Measurements from ENCODE around the gene POU2F3.

The POU2F3 gene

DNA sequence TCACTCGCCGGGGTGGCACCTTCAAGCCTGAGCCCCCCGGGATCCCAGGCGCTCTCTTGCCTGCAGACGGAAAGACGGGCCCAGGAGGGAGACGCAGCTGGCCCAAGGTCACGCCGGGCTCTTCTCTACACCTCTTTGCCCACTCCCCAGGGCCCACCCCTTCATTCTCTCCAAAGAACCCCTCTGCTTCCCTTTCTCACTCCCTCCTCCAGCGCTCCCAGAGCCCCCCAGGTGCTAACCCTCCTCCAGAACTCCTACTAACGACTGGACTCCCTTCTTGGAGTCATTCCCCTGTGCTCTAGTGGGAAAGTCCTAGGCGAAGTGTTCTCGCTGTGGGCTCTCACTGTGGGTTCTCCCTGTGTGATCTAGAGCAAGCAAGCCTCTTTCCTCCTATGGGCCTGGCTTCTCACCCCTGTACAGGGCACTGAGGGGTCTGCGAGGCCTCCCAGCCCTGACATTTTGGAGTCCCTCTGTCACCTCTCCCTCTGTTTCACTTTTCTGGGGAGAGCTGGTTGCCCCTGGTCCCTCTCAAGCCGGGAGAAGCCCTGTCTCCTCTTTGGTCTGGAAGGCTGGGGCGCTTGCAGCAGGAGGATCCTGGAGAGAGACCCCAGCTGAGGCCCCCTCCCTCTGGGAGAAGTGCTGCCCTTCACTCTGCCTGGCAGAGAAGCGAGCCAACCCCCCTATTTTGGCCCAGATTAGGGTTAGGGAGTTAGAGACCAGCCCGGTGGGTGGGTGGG, 28.2 kb upstream of the POU2F3 start:
- DNase-seq, result no peak

GRCh38 chr11:120212259-120212878, 27.6 kb upstream of the POU2F3 start:
- no peak for DNase-seq

- no peak for DNase-seq
These were observed 27.0 kb upstream of the POU2F3 start for GRCh38 chr11:120212926-120213325.

GRCh38 chr11:120214581-120214980, 25.4 kb upstream of the POU2F3 start:
- no peak for DNase-seq

GRCh38 chr11:120215634-120216033, 24.3 kb upstream of the POU2F3 start:
- no peak for DNase-seq

- DNase-seq, result no peak
These were observed 23.4 kb upstream of the POU2F3 start for GRCh38 chr11:120216426-120217102.

- DNase-seq, result no peak
These were observed 22.4 kb upstream of the POU2F3 start for GRCh38 chr11:120217526-120217925.

DNA sequence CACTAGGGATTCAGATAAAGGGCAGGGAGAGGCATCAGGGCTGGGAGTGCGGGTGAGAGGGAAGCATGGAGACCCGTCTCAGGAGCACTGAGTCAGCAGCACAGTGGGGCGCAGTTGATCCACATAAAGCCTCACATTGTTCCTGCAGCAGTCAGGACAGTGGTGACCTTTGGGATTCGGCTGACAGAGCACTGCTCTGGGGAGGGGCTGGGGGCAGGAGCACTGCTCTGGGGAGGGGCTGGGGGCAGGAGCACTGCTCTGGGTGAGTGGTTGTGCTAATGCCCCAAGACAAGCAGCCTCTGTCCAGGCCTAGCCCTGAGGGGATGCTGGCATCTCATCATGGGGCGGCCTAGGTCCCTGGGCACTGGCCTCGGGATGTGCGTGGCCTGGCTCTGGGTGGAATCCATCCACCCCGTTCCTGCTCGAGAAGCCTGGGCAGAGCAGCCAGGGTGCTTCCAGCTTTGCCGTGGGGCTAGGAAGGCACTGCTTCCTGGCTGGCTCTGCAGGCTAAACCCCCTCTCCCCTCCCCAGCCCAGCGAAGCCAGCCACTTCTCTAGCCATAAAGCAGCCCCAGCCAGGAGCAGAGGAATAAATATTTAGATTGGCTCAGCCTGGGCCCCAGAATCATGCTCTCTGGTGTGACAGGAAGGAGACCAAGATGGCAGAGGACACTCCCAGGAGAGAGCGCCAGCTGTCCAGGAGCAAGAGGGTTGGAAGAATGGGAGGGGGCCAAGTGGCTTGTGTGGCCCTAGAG, 21.8 kb upstream of the POU2F3 start:
- DNase-seq, result no peak

DNA sequence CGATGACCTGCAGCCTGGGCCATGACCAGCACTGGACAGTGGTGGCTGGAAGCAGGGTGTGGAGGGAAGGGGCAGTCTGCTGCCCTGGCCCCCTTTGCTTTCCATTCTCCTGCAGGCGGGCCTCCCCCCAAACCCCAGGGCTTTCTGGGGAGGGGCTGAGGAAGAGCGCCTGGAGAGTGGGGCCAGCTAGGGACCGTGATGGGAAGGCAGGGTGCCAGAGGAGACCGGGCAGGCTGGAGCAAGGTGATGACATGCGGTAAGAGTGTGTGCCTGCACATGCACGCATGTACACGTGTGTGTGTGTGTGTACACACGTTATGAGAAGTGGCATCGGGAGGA, 21.3 kb upstream of the POU2F3 start:
- no peak for DNase-seq

GRCh38 chr11:120219232-120219937, 20.6 kb upstream of the POU2F3 start:
- DNase-seq, result no peak

- no peak for DNase-seq
These were observed 19.8 kb upstream of the POU2F3 start for GRCh38 chr11:120219938-120220746.

- no peak for DNase-seq
These were observed 19.2 kb upstream of the POU2F3 start for GRCh38 chr11:120220747-120221037.

GRCh38 chr11:120221115-120221752, 18.7 kb upstream of the POU2F3 start:
- no peak for DNase-seq

- DNase-seq, result no peak
These were observed 17.0 kb upstream of the POU2F3 start for GRCh38 chr11:120222916-120223315.

DNA sequence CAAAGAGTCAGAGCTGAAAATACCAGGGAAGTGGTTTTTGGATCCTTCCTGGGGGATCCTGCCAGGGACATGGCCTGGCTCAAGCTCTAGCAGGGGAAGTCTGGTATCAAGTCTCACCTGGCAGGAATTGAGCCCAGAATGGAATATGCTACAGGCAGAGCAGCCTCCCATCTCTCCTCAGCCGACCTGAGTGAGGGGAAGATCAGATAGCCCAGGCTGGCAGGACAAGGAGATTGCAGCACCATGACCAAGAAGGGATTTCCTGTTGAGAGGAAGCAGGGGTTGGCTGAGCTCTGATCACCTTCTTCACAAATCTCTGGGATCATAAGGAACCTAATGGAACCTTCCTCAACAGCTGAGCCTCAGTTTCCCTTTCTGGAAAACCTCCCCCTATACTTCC, 16.1 kb upstream of the POU2F3 start:
- no peak for DNase-seq

GRCh38 chr11:120224361-120224760, 15.6 kb upstream of the POU2F3 start:
- DNase-seq, result no peak

DNA sequence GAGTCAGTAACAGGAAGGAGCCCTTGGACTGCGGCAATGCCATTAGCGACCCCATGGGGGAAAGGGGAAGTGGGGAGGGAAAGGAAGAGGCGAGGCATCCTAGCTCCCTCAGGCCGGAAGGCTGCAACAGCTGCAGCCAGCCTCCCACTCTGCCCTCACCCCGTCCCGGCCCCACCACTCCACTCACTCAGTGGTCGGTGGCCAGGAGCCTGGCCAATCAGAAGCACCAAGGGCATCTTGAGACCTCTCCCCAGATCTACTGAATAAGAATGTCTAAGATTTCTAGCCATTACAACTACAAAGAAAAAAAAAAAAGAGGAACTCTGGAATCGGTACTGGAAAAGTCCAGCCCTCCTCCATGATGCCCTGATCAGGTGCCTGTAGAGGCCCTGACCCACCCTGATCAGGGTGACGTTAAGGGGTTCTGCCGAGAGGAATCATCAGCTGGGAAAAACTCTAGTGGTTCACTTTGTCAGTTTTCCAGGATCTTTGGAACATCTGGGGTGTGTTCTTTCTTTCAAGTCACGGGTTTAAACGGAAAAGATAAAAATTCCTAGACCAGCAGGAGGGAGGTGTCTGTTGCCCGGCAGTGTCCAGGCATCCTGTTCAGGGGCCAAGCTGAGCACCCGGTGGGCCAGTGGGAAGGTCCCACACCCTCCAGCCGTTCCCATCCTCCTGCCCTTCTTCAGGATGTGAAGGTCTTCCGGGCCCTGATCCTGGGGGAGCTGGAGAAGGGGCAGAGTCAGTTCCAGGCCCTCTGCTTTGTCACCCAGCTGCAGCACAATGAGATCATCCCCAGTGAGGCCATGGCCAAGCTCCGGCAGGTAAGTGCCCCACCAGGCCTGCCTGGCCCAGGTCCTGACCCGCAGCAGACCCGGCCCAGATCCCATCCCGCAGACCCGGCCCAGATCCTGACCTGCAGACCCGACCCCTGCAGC, 14.7 kb upstream of the POU2F3 start:
- DNase-seq, result no peak

DNA sequence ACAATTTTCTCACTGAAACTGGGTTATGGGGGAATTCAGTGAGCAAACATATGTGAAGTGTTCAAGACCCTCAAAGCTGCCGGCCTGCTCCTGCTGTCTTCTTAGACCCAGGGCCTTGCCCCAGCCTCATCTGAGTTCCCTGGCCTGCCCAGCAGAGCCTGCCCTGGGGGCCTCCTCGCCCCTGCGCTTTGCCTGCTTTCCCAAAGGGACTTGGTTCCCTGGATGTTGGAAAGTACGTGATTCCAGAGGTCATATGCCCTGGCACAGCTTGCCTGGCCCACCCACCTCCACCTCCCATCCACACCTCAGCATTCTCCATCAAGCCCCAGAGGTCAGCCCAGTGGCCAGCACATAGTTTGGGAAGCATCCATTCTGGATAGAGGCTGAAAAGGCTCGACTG, 13.7 kb upstream of the POU2F3 start:
- no peak for DNase-seq

- DNase-seq, result no peak
These were observed 13.2 kb upstream of the POU2F3 start for GRCh38 chr11:120226714-120227113.

DNA sequence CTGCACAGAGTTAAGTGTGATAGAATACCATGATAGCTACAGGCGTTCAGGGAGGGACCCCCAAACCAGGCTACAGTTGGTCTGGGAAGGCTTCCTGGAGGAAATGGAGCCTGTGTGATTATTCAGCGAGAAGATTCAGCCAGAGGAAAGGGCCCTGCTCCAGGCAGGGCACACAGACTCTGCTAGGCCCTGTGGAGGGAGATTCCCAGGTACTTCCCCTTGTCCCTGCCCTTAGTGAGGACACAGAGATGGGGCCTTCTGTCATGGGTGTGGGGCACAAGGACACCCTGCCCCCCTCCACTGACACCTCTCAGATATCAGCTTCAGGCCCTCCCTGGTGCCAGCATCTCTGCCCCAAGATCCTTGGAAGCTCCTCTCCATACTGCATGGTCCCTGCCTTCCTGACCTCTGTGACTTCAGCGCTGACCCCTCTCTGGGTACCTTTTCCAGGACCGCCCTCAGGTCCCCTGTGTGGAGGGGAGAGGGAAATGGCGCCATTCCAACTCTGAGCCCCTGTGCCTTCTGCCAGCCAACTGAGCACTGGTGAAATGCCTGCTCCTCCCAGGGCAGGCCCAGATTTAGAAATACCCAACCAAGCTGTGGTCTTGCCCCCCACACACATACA, 12.6 kb upstream of the POU2F3 start:
- no peak for DNase-seq

Measured in amniotic stem cell (primary cell).